ENCODE measurements around the gene RANBP9. TPM values are rescaled to one million over a fixed set of nuclear protein-coding genes. Genes with fewer than 3 reads are reported as not detected.

RANBP9 gene
- total RNA-seq, 1 donor from 2014 or later: 41.7 TPM

Other genes starting within 250 kb of the RANBP9 start
- gene GFOD1, start 224.2 kb downstream of the RANBP9 start, total RNA-seq: 19.3 TPM
- 20.4 TPM for gene SIRT5, start 137.2 kb downstream of the RANBP9 start, total RNA-seq
- 56.9 TPM for gene NOL7, start 96.5 kb downstream of the RANBP9 start, total RNA-seq
- 19.3 TPM for gene MCUR1, start 102.7 kb upstream of the RANBP9 start, total RNA-seq
- 0.89 TPM for gene RNF182, start 213.1 kb upstream of the RANBP9 start, total RNA-seq

Measured in ureter (tissue), 1 donor.